ENCODE results near the gene DSTN. TPM values are rescaled to one million over a fixed set of nuclear protein-coding genes. Genes with fewer than 3 reads are reported as not detected.

Gene DSTN
- total and polyA plus RNA-seq, 2 of the 4 experiments (the other 2 are of a cell fraction): 221 to 269 TPM

GRCh38 chr20:17625246-17626051 is 55.6 kb downstream of the DSTN start:
- Histone ChIP-seq H3K27me3 (ENCODE audit: control insufficient read depth, insufficient read depth, low read length) (no peaks in the 10 kb centered on the region), H3K4me1 (ENCODE audit: control insufficient read depth, insufficient read depth, low read length) (no peaks in the 10 kb centered on the region), H3K27ac (ENCODE audit: insufficient read depth, low read length) (no peak overlapping the region), H2AFZ (replicated peaks; ENCODE audit: low read length, poor library complexity) (no peak overlapping the region), H3K79me1 (ENCODE audit: low read depth in 1 of 2, low read length in 2 of 2) (peaks cover 29 to 86% of the 10 kb centered on the region in 2 experiments), H3K9me1 (ENCODE audit: insufficient read depth, low read length) (no peaks in the 10 kb centered on the region), H2AK9ac (replicated peaks; ENCODE audit: low read depth, low read length, poor library complexity) (no peak overlapping the region), H3K9me3 (ENCODE audit: control insufficient read depth, insufficient read depth, low read length) (no peaks in the 10 kb centered on the region), H4K91ac (ENCODE audit: insufficient read depth, low read depth, low read length) (no peak overlapping the region), H3K23ac (ENCODE audit: low read depth, low read length) (no peak overlapping the region), H4K20me1 (ENCODE audit: insufficient read depth, low read length) (peaks cover 81% of the 10 kb centered on the region), H4K5ac (ENCODE audit: low read depth, low read length) (no peak overlapping the region), H3K18ac (ENCODE audit: low read depth, low read length) (no peak overlapping the region), H2BK15ac (ENCODE audit: low read depth, low read length) (no peak overlapping the region), H3K36me3 (ENCODE audit: control insufficient read depth, insufficient read depth, low read length) (peaks cover 97% of the 10 kb centered on the region), H2BK20ac (ENCODE audit: low read depth, low read length) (no peak overlapping the region), H2AK5ac (ENCODE audit: low read depth, low read length) (no peak overlapping the region), H4K8ac (ENCODE audit: low read depth in 2 of 2, low read length in 2 of 2) (no peak overlapping the region), H3K4me2 (ENCODE audit: low read depth, low read length) (no peak overlapping the region), H3K4ac (ENCODE audit: low read depth, low read length) (no peak overlapping the region), H3K9ac (ENCODE audit: low read depth, low read length) (no peak overlapping the region), H3K14ac (replicated peaks; ENCODE audit: low read depth, low read length) (no peak overlapping the region), H2BK120ac (ENCODE audit: low read depth, low read length) (no peak overlapping the region), H2BK5ac (ENCODE audit: low read depth, low read length, poor library complexity, severe bottlenecking) (no peak overlapping the region), H3K56ac (ENCODE audit: extremely low read depth, insufficient read depth, low read length) (no peak overlapping the region), H3K4me3 (ENCODE audit: insufficient read depth, low read depth, low read length) (no peak overlapping the region)
- 96% methylated on average over 11 of the region's 27 CpGs; no CpG with 5 or more reads in 1 of the 2 experiments for WGBS, 2 experiments (ENCODE audit: extremely low coverage in 2 of 2, insufficient read length in 1 of 2)
- TF ChIP-seq CHD1 (IDR thresholded peaks at IDR 0.05; ENCODE audit: low read depth, low read length) (no peak), RFX5 (IDR thresholded peaks at IDR 0.05; ENCODE audit: low read depth, low read length) (no peak), SMC3 (IDR thresholded peaks at IDR 0.05; ENCODE audit: low read depth, low read length) (no peak), MAZ (IDR thresholded peaks at IDR 0.05; ENCODE audit: borderline replicate concordance, low read depth, low read length) (no peak), RCOR1 (IDR thresholded peaks at IDR 0.05; ENCODE audit: insufficient replicate concordance, low read length) (no peak), FOS (IDR thresholded peaks at IDR 0.05; ENCODE audit: low read depth, low read length) (no peak)
- TF ChIP-seq, protein P1, sequence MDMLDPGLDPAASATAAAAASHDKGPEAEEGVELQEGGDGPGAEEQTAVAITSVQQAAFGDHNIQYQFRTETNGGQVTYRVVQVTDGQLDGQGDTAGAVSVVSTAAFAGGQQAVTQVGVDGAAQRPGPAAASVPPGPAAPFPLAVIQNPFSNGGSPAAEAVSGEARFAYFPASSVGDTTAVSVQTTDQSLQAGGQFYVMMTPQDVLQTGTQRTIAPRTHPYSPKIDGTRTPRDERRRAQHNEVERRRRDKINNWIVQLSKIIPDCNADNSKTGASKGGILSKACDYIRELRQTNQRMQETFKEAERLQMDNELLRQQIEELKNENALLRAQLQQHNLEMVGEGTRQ (IDR thresholded peaks at IDR 0.05; ENCODE audit: low read depth, low read length): no peak
- dilution Hi-C loops (cut with HindIII; ENCODE audit: low sequenced_read_pairs, unreplicated experiment): no loop called here
- ATAC-seq (ENCODE audit: low read depth) (no peak), DNase-seq (no peak)
- in situ Hi-C loops (cut with MboI; ENCODE audit: low sequenced_read_pairs): loop anchor here (25.0 kb wide), 1 partner anchor 512 kb away; the partner anchor contains the start of genes KAT14 and PET117
- ChIA-PET CTCF (no interaction called here), POLR2A (ENCODE audit: unreplicated experiment) (no interaction called here)
- BruUV-seq (replicated peaks): no TSS peak
- intact Hi-C loops (cut with micrococcal nuclease): no loop called here
